Sigmoid colon (tissue), 7 donors: ENCODE measurements around the gene HMBS. TPM values are rescaled to one million over a fixed set of nuclear protein-coding genes. Genes with fewer than 3 reads are reported as not detected.

Source experiments
- DNase-seq: peaks from one replicate; pipeline ENCODE4 v3.0.0-alpha.2; 2019
- H3K27ac ChIP-seq, 4 donors: fragments of 200-600 bp; sonication (generic); one replicate each; pipeline ENCODE4 v1.5.1; 2016 to 2019; ENCODE audit warnings: mild to moderate bottlenecking in 1 of 4
- H3K27me3 ChIP-seq, 3 donors: fragments of 200-600 bp; sonication (generic); one replicate each; pipeline ENCODE4 v1.5.1; 2019; ENCODE audit warnings: mild to moderate bottlenecking in 1 of 3
- H3K36me3 ChIP-seq, 4 donors: fragments of 200-600 bp; sonication (generic); one replicate each; pipeline ENCODE4 v1.5.1; 2016 to 2019
- H3K4me1 ChIP-seq, 4 donors: fragments of 200-600 bp; sonication (generic); one replicate each; pipeline ENCODE4 v1.5.1; 2017 to 2019
- H3K4me3 ChIP-seq, 4 donors: fragments of 200-600 bp; sonication (generic); one replicate each; pipeline ENCODE4 v1.5.1; 2017 to 2019; ENCODE audit warnings: mild to moderate bottlenecking in 2 of 4, moderate library complexity in 1 of 4
- H3K9me3 ChIP-seq, 4 donors: fragments of 200-600 bp in 3 of 4; sonication (generic) in 3 of 4; one replicate each; pipeline versions ENCODE4 v1.5.1 to v1.6.1; 2013 to 2019
- EP300 ChIP-seq, 4 donors: sonication (generic); formaldehyde crosslinking; IDR thresholded peaks; one replicate each; pipeline ENCODE4 v1.6.1; 2017; ENCODE audit warnings: antibody characterized with exemption in 4 of 4
- POLR2A ChIP-seq, 2 donors: fragments of 450-650 bp; IDR thresholded peaks; one replicate each; pipeline ENCODE4 v1.6.1; 2016; ENCODE audit warnings: antibody characterized with exemption in 2 of 2, mild to moderate bottlenecking in 2 of 2, moderate library complexity in 2 of 2
- POLR2AphosphoS5 ChIP-seq, 4 donors: sonication (generic); formaldehyde crosslinking; IDR thresholded peaks; one replicate each; pipeline ENCODE4 v1.6.1; 2017; ENCODE audit warnings: antibody characterized with exemption in 4 of 4
- WGBS, 2 donors: extraction: QIAGEN DNeasy Blood & Tissue Kit; methylation state at CpG; one replicate each; pipeline ENCODE4 v1.1.7; 2013; 5-methylcytosine and 5-hydroxymethylcytosine counted together
- intact Hi-C: fragments of 100-400 bp; cut with DNase I; formaldehyde crosslinking; loops from one replicate; pipeline ENCODE4 v1.15.1; 2023
- polyA plus RNA-seq, 3 donors: library from polyadenylated mRNA; stranded (reverse); fragments of 200-250 nt; gene quantifications; one replicate each; pipeline ENCODE4 v1.2.3, GENCODE V29; 2013
- total RNA-seq, 4 donors: library from RNA; depleted of rRNA; stranded (reverse); fragments of >200 nt; gene quantifications; one replicate each; pipeline ENCODE4 v1.1.0, GENCODE V29; 2016
- TF ChIP-seq, protein P1 (sequence below), 4 experiments: fragments of 450-650 bp in 3 of 4; fragments of 200-600 bp in 1 of 4; IDR thresholded peaks; one replicate each; pipeline ENCODE4 v1.5.1; 2016 to 2019; ENCODE audit warnings: antibody characterized with exemption in 4 of 4, mild to moderate bottlenecking in 3 of 4, moderate library complexity in 2 of 4
- donor health status: healthy with polysubstance abuse.
- donor health status: Bipolar disorder and iron deficiency.
- donor health status: healthy.

HMBS gene
- total and polyA plus RNA-seq, 7 donors: 5.6 to 39.3 (median 15.2) TPM

DNA sequence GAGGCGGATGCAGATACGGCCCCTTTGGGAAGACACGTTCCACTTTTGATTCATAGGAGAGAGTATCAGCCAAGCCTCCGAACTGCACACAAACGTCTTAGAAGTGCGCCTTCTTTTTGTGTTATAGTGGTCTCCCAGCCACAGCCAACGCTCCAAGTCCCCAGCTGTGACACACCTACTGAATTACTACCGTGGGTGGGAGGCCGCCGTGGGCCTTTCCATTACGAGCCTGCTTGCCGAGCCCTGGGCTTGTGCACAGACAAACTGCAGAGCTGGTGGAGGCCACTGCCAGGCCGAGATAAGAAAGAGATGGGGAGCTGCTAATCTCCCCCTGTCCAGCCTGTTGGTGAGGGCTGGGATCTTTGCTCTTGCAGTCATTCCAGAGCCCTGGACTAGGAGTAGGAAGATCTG, 761 bp downstream of the HMBS start:
- no peaks in the 10 kb centered on the region for H3K9me3 ChIP-seq
- TF ChIP-seq, protein P1, sequence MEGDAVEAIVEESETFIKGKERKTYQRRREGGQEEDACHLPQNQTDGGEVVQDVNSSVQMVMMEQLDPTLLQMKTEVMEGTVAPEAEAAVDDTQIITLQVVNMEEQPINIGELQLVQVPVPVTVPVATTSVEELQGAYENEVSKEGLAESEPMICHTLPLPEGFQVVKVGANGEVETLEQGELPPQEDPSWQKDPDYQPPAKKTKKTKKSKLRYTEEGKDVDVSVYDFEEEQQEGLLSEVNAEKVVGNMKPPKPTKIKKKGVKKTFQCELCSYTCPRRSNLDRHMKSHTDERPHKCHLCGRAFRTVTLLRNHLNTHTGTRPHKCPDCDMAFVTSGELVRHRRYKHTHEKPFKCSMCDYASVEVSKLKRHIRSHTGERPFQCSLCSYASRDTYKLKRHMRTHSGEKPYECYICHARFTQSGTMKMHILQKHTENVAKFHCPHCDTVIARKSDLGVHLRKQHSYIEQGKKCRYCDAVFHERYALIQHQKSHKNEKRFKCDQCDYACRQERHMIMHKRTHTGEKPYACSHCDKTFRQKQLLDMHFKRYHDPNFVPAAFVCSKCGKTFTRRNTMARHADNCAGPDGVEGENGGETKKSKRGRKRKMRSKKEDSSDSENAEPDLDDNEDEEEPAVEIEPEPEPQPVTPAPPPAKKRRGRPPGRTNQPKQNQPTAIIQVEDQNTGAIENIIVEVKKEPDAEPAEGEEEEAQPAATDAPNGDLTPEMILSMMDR (IDR thresholded peaks at IDR 0.05): no peak
- no peak for TF ChIP-seq POLR2AphosphoS5 (IDR thresholded peaks at IDR 0.05)
- TF ChIP-seq EP300 (IDR thresholded peaks at IDR 0.05): no peak
- no peak for TF ChIP-seq POLR2A (IDR thresholded peaks at IDR 0.05)
- H3K4me1 ChIP-seq: peaks cover 0 to 15% (median 14%) of the 10 kb centered on the region in 4 donors
- no peak for DNase-seq
- H3K4me3 ChIP-seq: peak overlapping the region; percentile 62 to 82 (median 68)
- H3K27me3 ChIP-seq: no peaks in the 10 kb centered on the region
- 0 to 1% methylated on average over 13 of the region's 13 CpGs for WGBS, 2 donors
- peak overlapping the region; percentile 89 to 97 (median 92) for H3K27ac ChIP-seq
- H3K36me3 ChIP-seq: peaks cover 0 to 25% (median 19%) of the 10 kb centered on the region in 4 donors
- intact Hi-C loops: no loop called here

DNA sequence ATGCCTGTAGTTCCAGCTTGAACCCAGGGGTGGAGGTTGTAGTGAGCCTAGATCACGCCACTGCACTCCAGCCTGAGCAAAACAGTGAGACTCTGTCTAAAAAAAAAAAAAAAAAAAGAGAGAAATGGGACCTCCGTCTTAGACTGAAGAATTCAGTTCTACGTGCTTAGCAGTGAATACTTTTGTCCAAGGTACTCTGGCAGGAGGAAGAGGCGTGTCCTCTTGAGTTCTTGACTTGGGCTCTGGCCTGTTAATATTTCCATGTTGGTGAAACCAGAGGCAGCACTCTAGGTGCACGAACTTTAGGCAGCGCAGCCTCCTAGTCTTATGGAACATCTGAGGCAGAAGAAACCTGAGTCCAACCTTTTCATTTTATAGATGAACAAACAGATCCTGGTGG, 2.4 kb downstream of the HMBS start:
- 89 to 90% methylated on average over 6 of the region's 6 CpGs for WGBS, 2 donors
- no peak overlapping the region for H3K27ac ChIP-seq

DNA sequence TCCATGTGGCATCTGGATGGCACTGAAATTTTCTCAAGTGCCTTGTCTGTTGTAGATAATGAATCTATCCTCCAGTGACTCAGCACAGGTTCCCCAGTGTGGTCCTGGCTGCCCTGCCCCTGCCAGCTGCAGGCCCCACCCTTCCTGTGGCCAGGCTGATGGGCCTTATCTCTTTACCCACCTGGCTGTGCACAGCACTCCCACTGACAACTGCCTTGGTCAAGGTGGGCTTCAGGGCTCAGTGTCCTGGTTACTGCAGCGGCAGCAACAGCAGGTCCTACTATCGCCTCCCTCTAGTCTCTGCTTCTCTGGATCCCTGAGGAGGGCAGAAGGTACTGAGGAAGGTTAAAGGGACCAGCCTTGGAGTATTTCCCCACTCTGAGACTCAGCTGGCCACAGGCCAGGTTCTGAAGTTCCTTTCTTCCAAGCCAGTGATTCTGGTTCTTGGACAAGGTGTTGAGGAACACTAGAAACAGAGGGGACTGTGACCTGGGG, 3.1 kb downstream of the HMBS start:
- 84 to 97% methylated on average over 2 of the region's 2 CpGs for WGBS, 2 donors
- TF ChIP-seq, protein P1 (IDR thresholded peaks at IDR 0.05): no peak
- Histone ChIP-seq H3K4me1 (peaks cover 0 to 24% (median 19%) of the 10 kb centered on the region in 4 donors), H3K9me3 (no peaks in the 10 kb centered on the region), H3K4me3 (no peak overlapping the region), H3K27ac (no peak overlapping the region), H3K27me3 (no peaks in the 10 kb centered on the region), H3K36me3 (peaks cover 0 to 4% (median 0%) of the 10 kb centered on the region in 4 donors)
- DNase-seq: no peak
- intact Hi-C loops: no loop called here

More for the DNA sequence above, 2.4 kb downstream of the HMBS start:
- no peak for TF ChIP-seq POLR2A (IDR thresholded peaks at IDR 0.05)
- TF ChIP-seq POLR2AphosphoS5 (IDR thresholded peaks at IDR 0.05): no peak
- TF ChIP-seq, protein P1 (IDR thresholded peaks at IDR 0.05): no peak
- TF ChIP-seq EP300 (IDR thresholded peaks at IDR 0.05): no peak
- H3K27me3 ChIP-seq: no peaks in the 10 kb centered on the region
- H3K36me3 ChIP-seq: peaks cover 0 to 11% (median 2%) of the 10 kb centered on the region in 4 donors
- no peak overlapping the region for H3K4me3 ChIP-seq
- H3K4me1 ChIP-seq: peaks cover 0 to 17% (median 14%) of the 10 kb centered on the region in 4 donors
- intact Hi-C loops: no loop called here
- no peak for DNase-seq
- H3K9me3 ChIP-seq: no peaks in the 10 kb centered on the region

DNA sequence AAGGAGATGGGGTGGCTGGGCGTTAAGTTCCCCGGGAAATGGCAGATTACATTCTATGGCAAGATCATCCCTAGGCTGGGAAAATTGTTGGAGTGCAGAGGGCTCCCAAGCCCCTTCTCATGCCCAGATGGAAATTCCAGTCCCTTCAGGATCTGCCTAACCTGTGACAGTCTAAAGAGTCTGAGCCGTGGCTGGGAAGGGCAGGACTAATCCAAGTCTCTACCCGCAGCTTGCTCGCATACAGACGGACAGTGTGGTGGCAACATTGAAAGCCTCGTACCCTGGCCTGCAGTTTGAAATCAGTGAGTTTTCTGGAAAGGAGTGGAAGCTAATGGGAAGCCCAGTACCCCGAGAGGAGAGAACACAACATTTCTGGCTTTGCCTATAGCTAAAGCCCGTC, 3.7 kb downstream of the HMBS start:
- intact Hi-C loops: no loop called here

More for the DNA sequence above, 3.7 kb downstream of the HMBS start:
- Histone ChIP-seq H3K9me3 (no peaks in the 10 kb centered on the region), H3K27ac (no peak overlapping the region), H3K4me3 (no peak overlapping the region), H3K36me3 (peaks cover 0 to 4% (median 1%) of the 10 kb centered on the region in 4 donors), H3K4me1 (peaks cover 0 to 30% (median 26%) of the 10 kb centered on the region in 4 donors), H3K27me3 (no peaks in the 10 kb centered on the region)
- no peak for TF ChIP-seq POLR2AphosphoS5 (IDR thresholded peaks at IDR 0.05)
- no peak for TF ChIP-seq EP300 (IDR thresholded peaks at IDR 0.05)
- TF ChIP-seq, protein P1 (IDR thresholded peaks at IDR 0.05): no peak
- TF ChIP-seq POLR2A (IDR thresholded peaks at IDR 0.05): no peak
- 95 to 97% methylated on average over 9 of the region's 9 CpGs for WGBS, 2 donors
- no peak for DNase-seq
